GM12892 (cell line): ENCODE results near the gene LDLRAD3.

Source experiments
- POLR2AphosphoS5 ChIP-seq: IDR thresholded peaks from 2 replicates; pipeline ENCODE4 v1.6.1; 2011; ENCODE audit warnings: low read depth, low read length, control low read depth
- TAF1 ChIP-seq: IDR thresholded peaks from 2 replicates; pipeline ENCODE4 v1.6.1; 2011; ENCODE audit warnings: low read depth, mild to moderate bottlenecking, control low read depth, low read length, borderline replicate concordance

DNA sequence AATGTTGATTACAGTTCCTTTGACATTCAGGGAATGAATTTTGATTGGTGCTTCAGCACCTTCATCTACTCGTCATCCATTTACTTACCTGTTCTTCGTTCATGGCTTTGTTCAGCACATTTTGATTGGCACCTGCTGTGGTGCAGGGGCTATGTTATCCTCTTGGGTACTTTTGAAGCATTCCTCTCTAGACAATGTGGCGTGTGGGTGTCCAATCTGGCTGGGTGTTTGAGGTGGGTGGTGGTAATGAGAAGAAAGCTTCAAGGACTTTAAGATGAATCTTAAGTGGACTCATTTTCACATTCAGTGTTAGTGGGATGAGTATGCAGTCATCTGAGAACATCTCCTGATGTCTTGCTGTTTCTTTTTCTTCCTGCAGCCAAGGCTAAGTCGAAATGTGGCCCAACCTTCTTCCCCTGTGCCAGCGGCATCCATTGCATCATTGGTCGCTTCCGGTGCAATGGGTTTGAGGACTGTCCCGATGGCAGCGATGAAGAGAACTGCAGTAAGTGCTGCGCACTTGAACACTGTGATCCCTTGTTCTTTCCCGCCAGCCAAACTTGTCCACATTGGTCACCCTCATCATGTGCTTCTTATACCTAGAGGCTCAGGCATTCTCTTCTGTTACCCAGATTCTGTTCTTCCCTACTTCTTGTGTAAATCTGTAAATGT lies 137.5 kb downstream of the LDLRAD3 start:
- TF ChIP-seq TAF1 (no peak), POLR2AphosphoS5 (no peak)
